T-helper 2 cell treated with Interferon-gamma antibody and Interleukin-4, amounts not matched to agents 100 ng/mL and 5 ng/mL, for 36 hours (primary cell): ENCODE measurements around the gene ST6GALNAC3. TPM values are rescaled to one million over a fixed set of nuclear protein-coding genes. Genes with fewer than 3 reads are reported as not detected.

Experiments
- intact Hi-C: fragments of 100-400 bp; cut with micrococcal nuclease; formaldehyde crosslinking; loops from one replicate; pipeline ENCODE4 v1.15.1; 2023
- total RNA-seq: library from RNA; stranded (reverse); gene quantifications from 2 replicates; pipeline ENCODE4 v1.2.3, GENCODE V29; 2022

ST6GALNAC3 gene
- total RNA-seq, 1 donor from 2014 or later: 0.30 TPM

DNA sequence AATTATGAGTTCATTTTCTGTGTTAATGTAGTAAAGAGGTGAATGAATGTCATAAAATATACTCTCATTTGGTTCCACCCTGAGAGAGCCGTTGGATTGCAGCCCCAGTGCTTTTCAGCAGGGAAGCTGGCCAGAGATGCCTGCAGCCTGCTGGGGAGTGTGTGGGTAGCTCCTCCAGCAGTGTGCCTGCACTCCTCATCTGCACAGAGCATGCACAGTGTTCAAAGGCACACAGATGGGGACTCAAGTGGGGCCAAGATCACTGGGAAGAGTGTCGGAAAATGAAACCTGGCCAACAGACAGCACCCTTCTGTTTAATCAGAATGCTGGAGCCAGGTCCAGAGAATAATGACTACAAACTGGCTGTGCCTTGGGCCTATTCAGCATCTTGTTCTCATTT, 206.8 kb downstream of the ST6GALNAC3 start:
- intact Hi-C loops: no loop called here

DNA sequence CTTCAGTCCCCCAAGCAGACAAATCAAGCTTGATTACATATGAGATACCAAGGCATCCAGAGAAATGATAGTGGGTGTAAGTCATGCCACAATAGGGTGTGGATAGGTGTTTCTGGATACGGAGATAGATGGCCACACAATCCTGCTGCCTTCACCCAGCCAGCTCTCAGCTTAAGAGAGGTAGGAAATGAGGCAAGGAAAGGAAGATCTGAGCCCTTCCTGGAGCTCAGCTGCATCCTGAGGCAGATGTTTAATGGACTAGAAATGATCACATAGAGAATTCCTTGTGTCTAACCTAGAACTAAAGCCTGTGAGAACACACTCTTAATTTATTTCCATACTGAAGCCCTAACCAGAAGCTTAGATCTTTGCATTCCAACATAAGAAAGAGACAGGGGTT, 210.3 kb downstream of the ST6GALNAC3 start:
- intact Hi-C loops: no loop called here

DNA sequence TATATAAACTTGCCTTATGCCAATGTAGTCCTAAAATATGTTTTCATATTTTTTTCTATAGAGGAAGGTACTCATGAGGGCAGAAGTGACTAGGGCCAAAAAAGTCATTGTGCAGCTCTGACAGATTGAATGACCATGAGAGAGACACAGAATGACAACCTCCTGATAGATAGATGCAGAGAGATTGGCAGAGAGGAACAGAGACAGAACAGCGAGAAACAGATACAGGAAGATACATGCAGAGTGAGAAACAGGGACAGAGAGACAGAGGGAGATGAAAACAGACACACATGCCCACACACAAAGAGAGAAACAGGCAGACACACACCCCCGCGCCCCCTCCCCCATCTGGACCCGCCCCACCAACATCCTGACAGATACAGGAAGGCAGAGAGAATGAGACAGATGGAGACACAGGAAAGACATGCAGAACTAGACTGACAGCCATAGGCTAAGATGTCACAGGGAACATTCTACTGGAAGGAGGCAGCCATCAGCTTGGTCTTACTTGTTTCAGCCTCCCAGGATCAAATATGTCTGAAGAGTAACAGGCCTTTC, 211.1 kb downstream of the ST6GALNAC3 start:
- intact Hi-C loops: no loop called here

DNA sequence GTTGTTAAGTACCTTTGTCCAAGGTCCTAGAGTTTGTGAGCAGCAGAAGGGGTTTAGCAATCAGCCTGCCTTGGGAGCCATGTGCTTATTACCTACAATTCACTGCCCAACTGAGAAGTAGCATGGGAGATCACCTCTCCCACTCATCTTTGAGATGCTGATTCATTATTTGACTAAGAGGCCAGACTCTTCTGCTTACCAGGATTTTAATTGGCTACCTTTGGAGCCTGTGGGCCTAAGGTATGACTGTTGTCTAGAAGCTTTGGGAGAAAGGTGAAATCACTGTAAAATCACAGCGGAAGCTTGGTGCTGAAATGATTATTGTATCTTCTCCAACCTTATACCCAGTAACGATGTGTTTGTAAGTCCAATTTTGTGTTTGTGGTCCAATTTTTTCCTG, 213.4 kb downstream of the ST6GALNAC3 start:
- intact Hi-C loops: no loop called here

DNA sequence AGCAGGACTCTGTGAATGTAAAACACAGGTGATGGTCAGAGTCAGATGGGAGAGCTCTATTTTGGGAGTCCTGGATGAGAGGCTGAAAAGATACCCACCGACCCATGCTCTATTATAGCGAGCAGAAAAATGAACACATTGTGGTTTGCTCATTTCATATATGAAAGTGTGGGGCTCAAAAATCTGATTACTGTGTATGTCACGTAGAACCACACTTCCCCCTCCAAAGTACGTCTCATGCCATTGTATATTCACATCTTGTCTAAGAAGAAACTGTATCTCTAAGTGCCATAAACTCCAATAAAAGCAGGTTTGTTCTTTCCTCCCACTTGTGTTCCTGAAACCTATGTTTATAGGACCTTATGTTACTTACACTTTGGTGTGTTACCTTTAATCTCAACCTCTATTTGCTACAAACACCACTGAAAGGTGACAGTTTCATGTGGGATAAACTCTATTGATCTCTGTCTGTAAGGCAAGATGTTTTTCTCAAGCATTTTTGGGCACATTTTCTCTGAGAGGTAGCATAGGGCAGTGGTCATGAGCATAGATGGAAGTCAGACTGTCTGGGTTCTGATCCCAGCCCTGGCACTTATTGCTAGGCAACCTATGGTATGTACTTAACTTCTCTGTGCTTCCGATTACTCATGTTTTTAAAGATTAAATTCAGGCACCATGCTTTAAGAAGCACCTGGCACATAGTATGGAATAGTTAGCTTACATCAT, 214.4 kb downstream of the ST6GALNAC3 start:
- intact Hi-C loops: no loop called here

DNA sequence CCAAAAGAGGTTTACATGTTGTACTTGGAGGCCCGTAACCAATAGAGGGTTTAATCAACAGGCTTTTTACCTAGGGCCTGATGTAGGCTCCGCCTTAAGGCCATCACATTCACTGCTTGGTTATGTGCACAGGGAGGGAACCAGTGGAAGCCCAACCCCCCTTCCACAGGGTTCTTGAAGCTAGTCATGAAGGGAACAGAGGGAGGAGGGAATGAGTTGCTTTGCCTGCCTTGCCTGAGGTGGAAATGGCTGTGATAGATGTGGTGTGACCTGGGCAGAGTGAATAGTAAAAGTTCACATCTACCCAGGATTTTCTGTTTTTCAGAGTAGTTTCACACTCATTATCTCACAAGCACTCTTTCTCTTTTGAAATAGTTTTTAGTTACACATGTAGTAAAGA, 215.1 kb downstream of the ST6GALNAC3 start:
- intact Hi-C loops: no loop called here

DNA sequence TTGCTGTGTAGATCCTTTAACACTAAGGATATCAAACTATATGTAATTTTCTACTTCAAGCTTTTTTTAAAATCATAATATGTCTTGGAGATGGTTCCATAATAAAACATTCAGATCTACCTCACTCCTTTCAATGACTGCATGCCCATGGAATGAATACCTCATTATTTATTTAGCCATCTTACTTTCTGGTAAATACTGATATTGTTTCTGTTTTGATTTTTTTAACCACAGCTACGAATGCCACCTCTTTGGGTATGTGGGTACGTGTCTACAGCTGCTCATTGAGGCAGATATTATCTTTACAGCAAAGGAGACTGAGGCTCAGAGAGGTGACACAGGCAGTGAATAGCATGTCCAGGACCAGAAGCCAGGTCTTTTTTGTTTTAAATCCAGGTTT, 215.7 kb downstream of the ST6GALNAC3 start:
- intact Hi-C loops: no loop called here

DNA sequence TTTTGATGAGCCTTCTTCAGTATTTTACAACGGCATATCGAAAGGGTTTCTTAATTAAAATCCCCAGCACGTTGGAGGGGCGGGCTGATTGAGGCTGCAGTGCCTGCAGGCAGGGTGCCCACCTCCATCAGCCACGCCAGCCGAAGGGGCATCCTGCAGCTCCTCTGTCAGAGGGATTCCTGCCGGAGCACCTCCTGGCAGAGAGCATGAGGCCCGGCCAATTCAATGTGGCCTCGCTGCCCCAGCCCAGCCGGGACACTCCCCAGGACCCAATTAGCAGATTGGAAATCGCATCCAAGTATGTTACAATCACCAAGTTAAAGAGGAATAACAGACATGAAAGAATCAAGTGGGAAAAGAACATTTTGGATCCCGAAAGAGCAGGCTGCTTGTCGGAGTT, 216.6 kb downstream of the ST6GALNAC3 start:
- intact Hi-C loops: no loop called here

DNA sequence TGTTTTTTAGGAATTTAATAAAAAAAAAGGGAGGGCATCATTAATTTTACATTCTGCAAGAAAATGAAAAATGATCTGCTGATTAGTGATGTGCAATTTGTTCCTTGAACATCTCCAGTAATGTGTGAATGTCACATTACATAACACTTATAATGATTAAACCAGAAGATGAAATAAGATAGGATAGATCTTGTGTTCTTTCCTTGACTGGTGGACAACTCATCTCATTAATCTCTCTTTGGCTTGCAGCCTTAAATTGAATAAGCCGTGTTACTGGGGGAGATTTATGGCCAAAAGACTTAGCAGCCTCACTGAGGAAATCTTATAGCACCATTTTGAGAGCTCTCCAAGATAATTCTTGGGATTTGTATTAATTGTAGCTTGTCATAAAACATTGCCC, 217.2 kb downstream of the ST6GALNAC3 start:
- intact Hi-C loops: no loop called here

DNA sequence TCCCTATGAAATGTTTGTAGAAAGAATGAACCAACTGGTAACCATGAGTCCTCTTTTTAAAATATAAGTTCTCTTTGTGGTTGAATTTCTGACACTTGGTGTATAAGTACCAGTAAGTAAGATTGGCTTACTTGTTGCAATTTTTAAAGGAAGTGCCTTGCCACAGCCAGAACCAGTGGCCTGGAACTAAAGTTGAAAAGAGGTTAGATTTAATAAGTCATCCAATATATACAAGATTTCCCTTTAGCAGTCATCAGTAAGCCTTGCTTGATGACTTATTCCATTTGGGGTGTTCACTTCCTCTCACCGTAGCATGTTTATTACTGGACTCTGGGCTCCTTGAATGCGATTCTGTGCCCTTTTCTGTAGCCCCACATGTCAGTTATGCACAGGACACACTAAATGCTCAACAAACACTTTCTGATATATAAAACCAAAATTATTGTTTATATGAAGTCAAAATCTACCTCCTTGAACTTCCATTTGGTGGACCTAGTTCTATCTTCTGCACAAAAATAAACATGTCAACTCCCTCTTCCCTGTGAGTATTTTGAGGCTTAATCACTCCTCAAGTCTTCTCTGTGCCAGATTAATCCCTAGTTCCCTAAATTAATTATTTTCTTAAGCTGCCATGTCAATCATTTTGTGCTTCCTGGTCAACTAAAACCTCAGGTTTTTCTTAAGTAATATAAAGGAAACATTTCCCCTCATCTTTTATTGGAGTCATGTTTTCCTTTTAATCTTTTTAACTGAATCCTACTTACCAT, 218.1 kb downstream of the ST6GALNAC3 start:
- intact Hi-C loops: no loop called here

DNA sequence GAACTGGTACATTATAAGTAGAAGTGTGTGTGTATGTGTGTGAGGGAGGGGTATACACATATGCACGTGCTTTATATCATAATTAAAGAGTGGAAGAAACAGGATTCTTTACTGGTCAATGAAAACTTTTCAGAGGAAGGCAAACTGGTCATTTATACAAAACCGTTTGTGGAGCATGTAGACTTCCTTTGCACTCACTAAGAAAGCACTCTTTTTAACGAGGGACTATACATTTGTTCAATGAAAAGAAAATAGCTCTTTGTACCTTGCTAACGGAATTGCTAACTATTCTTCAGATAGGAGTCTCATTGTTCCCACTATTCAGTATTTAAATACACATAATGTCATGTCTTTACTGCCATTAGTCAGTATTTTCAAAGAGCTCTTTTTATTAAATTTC, 219.3 kb downstream of the ST6GALNAC3 start:
- intact Hi-C loops: loop anchor here (2.0 kb wide), 1 partner anchor 23 kb away; no protein-coding TSS in a partner anchor

DNA sequence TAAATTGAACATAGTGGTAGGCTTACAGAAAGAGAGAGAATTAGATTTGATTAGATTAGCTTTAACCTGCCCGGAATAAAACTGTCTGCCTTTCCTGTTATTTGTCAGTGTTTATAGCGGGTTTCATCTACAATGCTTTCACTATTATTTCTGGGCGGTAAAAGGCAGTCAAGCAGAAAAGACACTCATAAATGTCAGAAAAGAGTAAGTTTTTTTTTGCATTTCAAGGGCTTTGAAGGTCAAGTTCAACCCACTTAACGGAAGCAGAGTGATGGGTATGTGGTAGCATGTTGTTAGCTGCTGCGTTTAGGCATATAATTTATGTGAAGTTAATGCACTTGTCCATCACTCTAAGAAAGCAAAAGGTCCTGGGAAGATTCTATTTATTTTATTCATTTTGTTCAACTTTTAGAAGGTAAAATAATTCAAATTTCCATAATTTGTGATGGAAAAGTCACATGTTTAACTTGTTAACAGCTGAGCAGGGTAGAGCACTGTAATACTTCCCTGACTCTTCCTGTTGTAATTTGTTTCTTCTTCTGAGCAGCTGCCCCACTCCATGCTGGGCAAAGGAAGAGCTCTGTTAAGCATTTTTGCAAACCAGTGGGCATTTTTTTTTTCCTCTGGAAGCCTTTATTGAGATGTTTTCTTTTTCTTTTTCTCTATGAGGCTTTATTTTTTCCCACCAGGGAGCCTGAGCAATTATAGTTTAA, 220.1 kb downstream of the ST6GALNAC3 start:
- intact Hi-C loops: loop anchor here (2.0 kb wide), 1 partner anchor 24 kb away; no protein-coding TSS in a partner anchor

DNA sequence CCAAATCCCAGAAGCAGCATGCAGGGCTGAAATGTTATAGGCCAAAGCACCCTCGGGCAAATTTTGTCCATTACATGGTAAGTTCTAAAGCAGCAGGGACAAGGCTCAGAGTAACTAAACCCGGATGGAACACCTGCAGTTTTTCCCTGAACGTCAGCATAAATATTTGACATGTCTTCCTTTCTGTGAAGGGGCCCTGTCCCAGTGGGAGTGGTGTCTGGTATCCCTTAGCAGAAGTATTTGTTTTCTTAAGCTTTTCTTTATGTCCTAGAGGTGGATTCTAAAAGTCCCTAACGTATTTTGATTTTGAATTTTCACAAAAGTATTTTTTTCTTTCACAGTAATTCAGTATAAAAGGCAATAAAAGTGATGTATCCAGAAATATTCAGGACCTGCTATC, 223.9 kb downstream of the ST6GALNAC3 start:
- intact Hi-C loops: no loop called here

DNA sequence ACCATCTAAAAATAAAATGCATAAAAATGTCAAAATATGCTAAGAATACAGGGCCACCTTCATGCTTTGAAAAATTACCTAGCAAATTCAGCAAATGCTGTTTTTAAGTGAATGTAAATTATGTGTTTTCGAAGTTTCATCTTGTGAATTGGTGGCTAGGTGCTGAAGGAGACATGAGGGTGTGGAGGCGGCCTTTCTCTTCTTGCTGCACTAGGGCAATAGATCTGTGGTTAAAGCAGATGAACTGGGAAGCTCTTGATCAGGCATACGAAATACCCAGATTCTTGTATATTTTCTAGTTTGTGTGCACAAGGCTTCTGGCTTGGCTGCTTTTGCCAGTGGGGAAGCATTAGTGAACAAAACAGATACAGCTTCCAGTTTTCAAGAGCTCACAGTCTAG, 224.5 kb downstream of the ST6GALNAC3 start:
- intact Hi-C loops: no loop called here

DNA sequence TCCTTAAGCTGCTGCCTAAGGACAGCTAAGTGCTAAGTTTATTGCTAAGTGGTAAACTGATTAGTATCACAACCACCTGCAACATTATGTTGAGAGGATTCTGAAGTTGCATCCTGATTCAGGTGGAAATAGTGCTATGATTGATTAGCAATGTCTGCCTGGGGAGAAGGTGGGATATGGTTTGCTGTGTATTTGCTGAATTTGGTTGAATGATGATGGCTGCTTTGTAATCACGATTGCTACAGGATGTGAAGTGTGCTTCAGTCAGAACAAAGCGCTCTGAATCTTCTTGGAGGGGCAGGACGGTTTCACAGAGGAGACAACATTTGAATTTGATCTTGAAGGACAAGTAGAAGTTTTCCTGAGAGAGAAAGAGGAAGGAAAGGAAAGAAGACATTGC, 226.0 kb downstream of the ST6GALNAC3 start:
- intact Hi-C loops: loop anchor here (10.0 kb wide), 1 partner anchor 46 kb away; no protein-coding TSS in a partner anchor

DNA sequence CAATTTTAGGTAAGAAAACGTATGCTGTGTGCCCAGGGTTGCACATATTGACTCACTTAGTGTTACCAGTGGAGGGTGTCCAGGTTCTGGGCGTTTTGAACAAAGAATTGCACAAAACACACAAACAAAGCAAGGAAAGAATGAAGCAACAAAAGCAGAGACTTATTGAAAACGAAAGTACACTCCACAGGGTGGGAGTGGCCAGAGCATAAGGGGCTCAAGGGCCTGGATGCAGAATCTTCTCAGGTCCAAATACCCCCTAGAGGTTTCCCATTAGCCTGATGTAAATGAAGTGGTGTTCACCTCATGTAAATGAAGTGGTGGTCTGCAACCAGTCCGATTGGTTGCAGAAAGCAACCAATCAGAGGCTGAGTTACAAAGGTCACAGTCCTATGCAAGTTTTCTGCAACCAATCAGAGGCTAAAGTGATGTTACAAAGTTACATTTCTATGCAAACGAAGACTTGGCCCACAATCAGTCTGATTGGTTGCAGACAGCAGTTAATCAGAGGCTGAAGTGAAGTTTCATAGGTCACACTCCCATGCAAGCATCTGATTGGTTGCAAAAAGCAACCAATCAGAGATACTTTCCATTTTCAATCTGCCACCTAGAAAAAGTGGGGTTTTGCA, 228.3 kb downstream of the ST6GALNAC3 start:
- intact Hi-C loops: loop anchor here (10.0 kb wide), 1 partner anchor 48 kb away; no protein-coding TSS in a partner anchor

DNA sequence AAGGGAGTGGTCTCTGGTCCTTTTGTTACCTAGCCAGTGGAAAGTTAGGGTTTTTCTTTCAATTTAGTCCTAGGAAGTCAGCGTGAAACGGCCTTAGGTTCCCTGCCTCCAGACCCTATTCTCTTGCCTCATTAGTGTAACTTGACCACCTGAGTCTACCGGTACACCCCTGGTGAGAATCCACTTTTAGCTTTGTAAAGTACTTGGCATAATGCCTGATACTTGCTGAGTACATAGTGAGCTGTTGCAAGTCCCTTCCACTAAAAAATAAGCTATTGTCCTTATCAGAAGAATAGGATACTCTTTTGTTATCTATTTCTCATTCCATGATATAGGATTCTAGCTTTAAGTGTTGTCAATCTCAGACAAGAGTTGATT, 228.8 kb downstream of the ST6GALNAC3 start:
- intact Hi-C loops: loop anchor here (10.0 kb wide), 1 partner anchor 49 kb away; no protein-coding TSS in a partner anchor

DNA sequence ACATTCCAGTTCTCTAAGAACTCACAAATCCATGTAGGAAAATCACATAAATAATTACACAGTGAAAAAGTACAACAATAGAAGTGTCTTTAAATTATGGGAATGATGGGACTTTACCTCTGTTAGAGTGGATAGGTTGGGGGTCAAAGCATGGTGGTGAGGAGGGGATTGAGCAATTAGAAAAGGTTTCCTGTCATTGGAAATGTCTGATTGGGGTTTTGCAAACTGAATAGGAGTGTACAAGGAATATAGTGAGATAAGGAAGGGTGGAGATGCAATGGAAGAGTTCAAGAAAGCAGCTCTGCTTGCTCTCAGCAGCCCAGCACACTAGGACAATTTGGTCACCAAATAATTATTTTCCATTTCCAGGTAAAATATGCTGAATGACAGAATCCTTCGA, 238.8 kb downstream of the ST6GALNAC3 start:
- intact Hi-C loops: no loop called here

DNA sequence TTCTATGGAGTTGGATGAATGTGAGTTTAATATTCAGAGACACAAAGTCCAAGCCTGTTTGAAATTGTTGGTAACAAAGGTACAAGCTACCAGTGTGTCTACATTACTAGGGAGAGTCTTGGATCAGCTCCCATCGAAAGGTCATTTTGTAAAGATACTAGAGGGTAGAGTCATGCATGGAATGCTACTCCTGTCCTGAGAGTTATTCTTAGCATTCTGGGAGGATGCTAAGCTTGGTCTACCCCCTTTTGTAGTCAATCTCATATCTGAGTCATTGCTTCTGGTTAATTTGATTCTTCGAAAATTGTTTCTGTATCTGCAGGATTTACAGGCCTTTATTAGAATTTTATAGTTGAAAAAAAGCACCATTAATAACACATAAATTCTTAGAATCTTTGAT, 240.2 kb downstream of the ST6GALNAC3 start:
- intact Hi-C loops: no loop called here

DNA sequence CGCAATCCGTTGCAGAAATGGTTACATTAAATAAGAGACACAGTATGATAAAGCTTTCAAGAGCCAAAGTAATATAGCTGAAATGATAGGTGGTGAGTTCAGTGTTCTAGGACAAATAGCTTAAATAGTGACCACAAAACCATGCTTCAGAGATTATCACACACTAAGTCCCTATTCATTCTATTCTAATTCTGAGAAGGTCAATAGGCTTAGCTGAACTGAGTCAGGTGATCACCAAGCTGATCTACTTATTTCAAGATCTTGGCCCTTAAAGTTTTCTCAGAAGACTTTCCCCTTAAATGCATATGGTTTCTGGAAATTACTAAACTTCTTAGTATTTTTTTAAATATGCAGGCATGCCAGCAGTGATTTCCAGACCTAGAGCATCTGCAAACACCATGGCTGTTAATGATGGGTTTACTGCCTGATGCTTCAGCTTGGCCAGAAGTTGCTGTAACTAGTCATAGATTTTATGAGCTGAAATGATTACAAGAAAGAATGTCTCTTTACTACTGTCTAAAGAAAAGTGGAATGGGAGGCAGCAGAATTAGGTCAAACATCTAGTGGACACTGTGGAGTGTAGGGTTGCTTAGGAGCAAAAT, 242.9 kb downstream of the ST6GALNAC3 start:
- intact Hi-C loops: no loop called here
